GM12891 (cell line): Measurements from ENCODE around the gene SLC13A2.
A peak's percentile ranks its signal among the peaks of the same experiment; 100 is the strongest.
"Not testable (repeated sequence)": the region's sequence is repeated elsewhere in the genome, so short reads cannot be mapped to it uniquely, and the experiment has no call there.

Experiments used
- DNase-seq: peaks from one replicate; pipeline ENCODE4 v3.0.0; 2011; ENCODE audit warnings: low spot score; ENCODE audit not compliant: insufficient read length
- FAIRE-seq: peaks from 2 replicates; lab custom pipeline; 2011; peaks lifted over from hg19 to GRCh38; lab: Jason Lieb, UNC
- PAX5 ChIP-seq: IDR thresholded peaks from 2 replicates; pipeline ENCODE4 v1.6.1; 2011; ENCODE audit warnings: low read length, moderate library complexity, mild to moderate bottlenecking; ENCODE audit not compliant: insufficient read depth, severe bottlenecking
- POLR2A ChIP-seq: IDR thresholded peaks from 2 replicates; pipeline ENCODE4 v1.6.1; 2011; ENCODE audit warnings: low read depth, low read length, control low read depth
- POLR2AphosphoS5 ChIP-seq: IDR thresholded peaks from 2 replicates; pipeline ENCODE4 v1.6.1; 2011; ENCODE audit warnings: low read depth, low read length, control low read depth
- POU2F2 ChIP-seq: IDR thresholded peaks from 2 replicates; pipeline ENCODE4 v1.6.1; 2011; ENCODE audit warnings: low read depth, mild to moderate bottlenecking, control low read depth, low read length, moderate library complexity
- SPI1 ChIP-seq: IDR thresholded peaks from 2 replicates; pipeline ENCODE4 v1.6.1; 2011; ENCODE audit warnings: low read depth, low read length, control low read depth
- TAF1 ChIP-seq: IDR thresholded peaks from 2 replicates; pipeline ENCODE4 v1.6.1; 2011; ENCODE audit warnings: low read depth, low read length, control low read depth

The SLC13A2 gene

DNA sequence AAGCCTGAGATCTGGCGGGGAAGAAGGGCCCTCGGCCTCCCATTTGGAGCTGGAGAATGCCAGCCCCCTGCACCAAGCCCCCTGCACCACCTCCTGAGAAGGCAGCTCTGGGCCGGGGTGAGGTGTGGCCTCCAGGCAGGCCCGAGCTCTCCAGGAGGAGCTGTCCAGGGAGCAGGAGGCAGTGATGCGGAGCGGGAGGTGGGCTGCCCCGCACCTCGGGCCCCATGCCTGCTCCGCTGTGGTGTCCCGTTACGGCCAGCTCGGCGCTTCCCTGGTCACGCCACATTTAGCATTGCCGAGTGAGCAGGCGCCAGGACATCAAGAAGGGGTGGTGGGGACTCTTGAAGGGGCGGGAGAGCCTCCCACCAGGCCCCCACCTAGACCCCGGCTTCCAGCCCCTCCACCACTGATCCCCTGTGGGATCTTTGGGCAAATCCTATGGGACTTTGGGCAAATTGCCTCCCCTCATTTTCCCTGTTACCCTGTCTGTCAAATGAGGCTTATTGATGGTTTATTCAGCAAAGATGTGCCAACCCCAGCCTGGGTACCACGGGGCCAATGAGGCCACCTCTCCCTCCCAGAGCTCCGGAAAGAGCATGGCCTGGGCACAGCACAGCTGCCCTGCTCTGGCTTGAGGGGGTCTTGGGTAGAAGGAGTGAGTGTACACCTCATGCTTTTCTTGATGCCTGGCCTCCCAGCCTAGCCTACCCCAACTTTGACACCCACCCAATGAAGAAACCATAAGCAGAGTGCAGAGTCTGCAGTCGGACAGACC lies 48.1 kb downstream of the SLC13A2 start:
- TF ChIP-seq POLR2AphosphoS5, result no peak
- TF ChIP-seq POU2F2, result no peak
- no peak for TF ChIP-seq SPI1
- TF ChIP-seq POLR2A, result no peak
- no peak for TF ChIP-seq TAF1
- TF ChIP-seq PAX5, result no peak
- no peak for DNase-seq
- no peak for FAIRE-seq

GRCh38 chr17:28522281-28522680 lies 48.8 kb downstream of the SLC13A2 start:
- DNase-seq, FAIRE-seq: not testable (repeated sequence)

- FAIRE-seq (no peak), DNase-seq (no peak)
- TF ChIP-seq POLR2AphosphoS5 (no peak), POLR2A (no peak), SPI1 (no peak), POU2F2 (no peak), PAX5 (no peak), TAF1 (no peak)
Observed at GRCh38 chr17:28523186-28523585, 49.7 kb downstream of the SLC13A2 start.

GRCh38 chr17:28523876-28524275 lies 50.4 kb downstream of the SLC13A2 start:
- TF ChIP-seq SPI1, result no peak
- TF ChIP-seq POLR2A, result no peak
- no peak for TF ChIP-seq PAX5
- TF ChIP-seq TAF1, result no peak
- TF ChIP-seq POU2F2, result no peak
- TF ChIP-seq POLR2AphosphoS5, result no peak
- FAIRE-seq, result no peak
- no peak for DNase-seq

- FAIRE-seq (no peak), DNase-seq (no peak)
- TF ChIP-seq PAX5 (no peak), POLR2A (no peak), POU2F2 (no peak), POLR2AphosphoS5 (no peak), SPI1 (no peak), TAF1 (no peak)
Observed at GRCh38 chr17:28524476-28525424, 51.3 kb downstream of the SLC13A2 start.

GRCh38 chr17:28526381-28526780 lies 52.9 kb downstream of the SLC13A2 start:
- TF ChIP-seq POLR2A (no peak), POLR2AphosphoS5 (no peak), PAX5 (no peak), POU2F2 (no peak), SPI1 (no peak), TAF1 (no peak)
- FAIRE-seq (no peak), DNase-seq (no peak)

DNA sequence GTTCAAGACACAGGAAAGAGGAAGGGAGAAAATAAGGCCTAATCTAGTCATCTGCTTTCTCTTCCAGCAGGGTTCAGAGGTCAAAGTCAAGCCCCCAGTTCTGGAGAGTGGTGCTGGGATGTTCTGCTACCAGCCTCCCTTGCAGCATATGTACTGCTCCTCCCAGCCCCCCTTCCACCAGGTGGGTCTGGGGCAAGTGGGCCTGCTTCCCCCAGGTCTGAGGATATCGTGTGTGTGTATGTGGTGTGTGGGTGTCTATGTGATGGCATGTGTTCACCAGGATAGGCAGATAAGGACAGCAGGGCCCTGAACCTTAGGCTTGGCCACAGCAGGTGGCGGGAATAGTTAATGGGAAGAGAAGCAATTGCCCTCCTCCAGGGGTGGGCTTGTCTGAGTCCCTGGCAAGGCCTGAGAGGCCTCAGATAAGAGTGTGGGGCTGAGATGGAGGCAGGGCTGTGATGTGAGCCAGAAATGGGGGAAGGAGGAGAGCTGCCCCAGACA lies 53.8 kb downstream of the SLC13A2 start:
- DNase-seq (no peak), FAIRE-seq (peak; percentile 45)
- TF ChIP-seq PAX5, result no peak
- TF ChIP-seq SPI1, result no peak
- TF ChIP-seq TAF1, result no peak
- TF ChIP-seq POLR2AphosphoS5, result no peak
- no peak for TF ChIP-seq POLR2A
- TF ChIP-seq POU2F2, result no peak

- TF ChIP-seq POLR2AphosphoS5 (no peak), PAX5 (no peak), SPI1 (no peak), POLR2A (no peak)
- FAIRE-seq, result no peak
- no peak for DNase-seq
Observed at GRCh38 chr17:28527859-28528258, 54.4 kb downstream of the SLC13A2 start.

DNA sequence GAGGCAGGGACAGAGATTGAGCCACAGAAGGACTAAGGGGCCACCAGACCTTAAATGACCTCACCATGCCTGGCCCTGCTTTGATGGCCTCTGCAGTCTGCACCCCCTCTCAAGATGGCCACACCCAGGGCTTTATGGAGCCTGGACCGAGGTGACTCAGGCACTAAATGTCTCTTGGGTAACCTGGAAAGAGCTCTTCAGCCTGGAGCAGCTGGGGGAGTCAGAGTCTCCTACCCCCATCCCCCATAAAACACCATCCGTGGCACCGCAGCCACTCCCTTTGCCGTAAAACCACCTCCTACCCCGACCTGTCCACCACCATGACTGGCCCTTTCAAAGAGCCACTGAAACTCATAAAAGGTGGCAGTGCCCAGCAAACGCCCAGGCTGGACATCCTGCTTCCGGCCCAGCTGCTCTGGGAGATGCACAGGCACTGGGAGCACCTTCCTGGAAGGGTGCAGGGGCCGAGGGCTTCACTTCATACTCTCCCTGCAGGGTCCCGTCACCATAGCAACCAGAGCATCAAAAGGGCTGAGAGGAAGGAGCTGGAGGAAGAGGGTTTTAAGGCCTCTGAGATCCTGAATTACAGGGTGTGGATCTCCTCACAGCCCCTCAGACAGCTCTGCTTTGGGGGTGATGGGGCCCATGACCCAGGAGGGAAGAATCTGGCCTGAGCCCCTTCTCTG lies 55.0 kb downstream of the SLC13A2 start:
- no peak for FAIRE-seq
- DNase-seq, result no peak
- TF ChIP-seq PAX5, result no peak
- TF ChIP-seq SPI1, result no peak
- no peak for TF ChIP-seq POU2F2
- no peak for TF ChIP-seq POLR2AphosphoS5
- TF ChIP-seq POLR2A, result no peak
- no peak for TF ChIP-seq TAF1

DNA sequence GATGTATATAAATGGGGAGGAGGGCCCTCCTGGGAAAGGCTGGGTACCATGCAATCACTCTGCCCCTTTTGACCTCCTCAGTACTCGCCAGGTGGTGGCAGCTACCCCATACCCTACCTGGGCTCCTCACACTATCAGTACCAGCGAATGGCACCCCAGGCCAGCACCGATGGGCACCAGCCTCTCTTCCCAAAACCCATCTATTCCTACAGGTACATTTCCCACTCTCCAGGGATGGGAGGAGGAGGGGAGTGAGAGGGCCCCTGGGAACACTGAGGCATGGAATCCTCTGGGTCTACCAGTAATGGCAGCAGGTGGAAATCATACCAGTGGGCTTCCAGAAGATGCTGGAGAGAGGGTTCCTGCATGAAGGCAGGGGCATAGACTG lies 55.6 kb downstream of the SLC13A2 start:
- no peak for TF ChIP-seq POU2F2
- no peak for TF ChIP-seq TAF1
- TF ChIP-seq POLR2AphosphoS5, result no peak
- no peak for TF ChIP-seq PAX5
- no peak for TF ChIP-seq SPI1
- no peak for TF ChIP-seq POLR2A
- DNase-seq (no peak), FAIRE-seq (no peak)
